Fibroblast of the aortic adventitia (primary cell): ENCODE data around the gene PTGES. TPM values are rescaled to one million over a fixed set of nuclear protein-coding genes. Genes with fewer than 3 reads are reported as not detected.

Experiments
- DNase-seq: peaks from one replicate; pipeline ENCODE4 v3.0.0-alpha.2; 2010; ENCODE audit warnings: low read depth
- H3K4me3 ChIP-seq: 2 replicates; pipeline ENCODE4 v1.5.1; 2011; ENCODE audit warnings: low read depth, mild to moderate bottlenecking, control low read depth, low read length, moderate library complexity
- total RNA-seq: library from RNA; depleted of rRNA; stranded (reverse); fragments of >200 nt; gene quantifications from 2 replicates; pipeline ENCODE4 v1.2.3, GENCODE V29; 2012; ENCODE audit warnings: low replicate concordance
- TF ChIP-seq, protein P1 (sequence below): IDR thresholded peaks from 2 replicates; pipeline ENCODE4 v1.5.1; 2011; ENCODE audit warnings: mild to moderate bottlenecking, low read length, control low read depth, inconsistent platforms; ENCODE audit not compliant: insufficient read depth

The PTGES gene
- total RNA-seq, 1 donor = 6.9 TPM

DNA sequence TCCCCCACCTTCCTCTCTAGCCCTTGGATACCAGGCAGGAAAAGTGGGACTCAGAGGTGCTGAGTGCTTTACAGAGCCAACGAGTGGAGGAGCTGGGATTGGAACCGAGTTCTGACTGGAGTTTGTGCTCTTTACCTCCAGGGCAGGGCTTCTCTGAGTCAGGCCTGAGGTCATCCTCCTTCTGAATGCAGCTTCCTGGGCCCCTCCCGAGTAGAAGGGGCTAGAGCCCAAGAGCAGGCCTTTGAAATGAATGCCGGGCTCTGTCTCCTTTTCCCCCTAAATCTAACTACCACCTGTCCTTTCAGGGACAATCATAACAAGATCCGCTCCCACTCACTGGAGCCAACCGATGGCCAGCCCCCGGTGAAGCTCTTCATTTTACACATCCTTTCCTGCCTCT, 12.7 kb downstream of the PTGES start:
- DNase-seq = no peak
- TF ChIP-seq, protein P1, sequence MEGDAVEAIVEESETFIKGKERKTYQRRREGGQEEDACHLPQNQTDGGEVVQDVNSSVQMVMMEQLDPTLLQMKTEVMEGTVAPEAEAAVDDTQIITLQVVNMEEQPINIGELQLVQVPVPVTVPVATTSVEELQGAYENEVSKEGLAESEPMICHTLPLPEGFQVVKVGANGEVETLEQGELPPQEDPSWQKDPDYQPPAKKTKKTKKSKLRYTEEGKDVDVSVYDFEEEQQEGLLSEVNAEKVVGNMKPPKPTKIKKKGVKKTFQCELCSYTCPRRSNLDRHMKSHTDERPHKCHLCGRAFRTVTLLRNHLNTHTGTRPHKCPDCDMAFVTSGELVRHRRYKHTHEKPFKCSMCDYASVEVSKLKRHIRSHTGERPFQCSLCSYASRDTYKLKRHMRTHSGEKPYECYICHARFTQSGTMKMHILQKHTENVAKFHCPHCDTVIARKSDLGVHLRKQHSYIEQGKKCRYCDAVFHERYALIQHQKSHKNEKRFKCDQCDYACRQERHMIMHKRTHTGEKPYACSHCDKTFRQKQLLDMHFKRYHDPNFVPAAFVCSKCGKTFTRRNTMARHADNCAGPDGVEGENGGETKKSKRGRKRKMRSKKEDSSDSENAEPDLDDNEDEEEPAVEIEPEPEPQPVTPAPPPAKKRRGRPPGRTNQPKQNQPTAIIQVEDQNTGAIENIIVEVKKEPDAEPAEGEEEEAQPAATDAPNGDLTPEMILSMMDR = no peak
- no peak overlapping the region for H3K4me3 ChIP-seq

- TF ChIP-seq, protein P1 = no peak
- DNase-seq = no peak
- H3K4me3 ChIP-seq = no peak overlapping the region
These were observed 13.4 kb downstream of the PTGES start for GRCh38 chr9:129739432-129739831.

DNA sequence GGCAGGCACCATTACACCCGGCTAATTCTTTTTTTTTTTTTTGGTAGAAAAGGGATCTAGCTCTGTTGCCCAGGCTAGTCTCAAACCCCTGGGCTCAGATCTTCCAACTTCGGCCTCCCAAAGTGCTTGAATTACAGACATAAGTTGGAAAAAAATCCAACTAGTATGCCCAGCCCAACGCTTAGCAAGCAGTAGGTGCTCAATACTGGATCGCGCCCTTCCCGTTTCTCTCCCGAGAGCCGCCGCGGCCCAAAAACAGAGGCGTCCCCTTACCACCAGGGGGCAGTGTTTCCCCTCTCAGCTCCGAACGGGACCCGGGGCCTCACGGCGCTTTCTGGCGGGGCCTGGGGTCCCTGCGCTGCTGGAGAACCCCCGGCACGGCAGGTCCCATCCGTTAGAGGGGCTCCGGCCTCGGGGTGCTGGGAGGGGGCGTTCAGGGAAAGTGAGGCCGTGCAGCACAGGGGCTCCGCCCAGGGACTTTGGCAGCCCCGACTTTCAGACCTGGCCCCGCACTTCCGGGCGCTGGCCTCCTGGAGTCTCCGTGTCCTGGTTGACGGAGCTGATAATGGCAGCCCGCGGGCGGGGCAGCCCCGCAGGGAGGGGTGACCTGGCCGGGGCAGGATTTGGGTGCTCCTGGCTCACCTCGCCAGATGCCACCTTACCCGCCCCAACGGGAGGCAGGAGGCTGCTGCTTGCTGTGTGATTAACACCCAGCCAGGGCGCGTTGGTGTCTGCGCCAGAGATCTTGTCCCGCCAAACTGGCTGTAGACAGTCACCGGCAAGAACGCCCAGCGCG, 15.2 kb downstream of the PTGES start:
- H3K4me3 ChIP-seq = peak overlapping the region; percentile 60
- peak; percentile 74 for DNase-seq
- TF ChIP-seq, protein P1 = peak; percentile 93

GRCh38 chr9:129736334-129736733, 16.5 kb downstream of the PTGES start:
- H3K4me3 ChIP-seq = no peak overlapping the region
- TF ChIP-seq, protein P1 = no peak
- DNase-seq = no peak

GRCh38 chr9:129735546-129735945, 17.3 kb downstream of the PTGES start:
- DNase-seq = no peak
- TF ChIP-seq, protein P1 = no peak
- H3K4me3 ChIP-seq = no peak overlapping the region

GRCh38 chr9:129733632-129733953, 19.2 kb downstream of the PTGES start:
- no peak overlapping the region for H3K4me3 ChIP-seq
- no peak for DNase-seq
- TF ChIP-seq, protein P1 = no peak
